GM12878 (cell line): ENCODE results near the gene ITGBL1. TPM values are rescaled to one million over a fixed set of nuclear protein-coding genes. Genes with fewer than 3 reads are reported as not detected.

ENCODE experiments used
- ATAC-seq: fragments of 200-7000 bp; cut with Tn5 transposase; 3 replicates; pipeline ENCODE4 v1.9.1; 2020; ENCODE audit warnings: mild to moderate bottlenecking, moderate library complexity
- BruUV-seq: library from RNA; stranded (reverse); fragments of 400-500 nt; replicated peaks from 2 replicates; lab custom pipeline; 2021; lab: Mats Ljungman, UMichigan
- CTCF ChIA-PET: fragments of 300-600 bp; sonication (Branson Sonifier 250); formaldehyde crosslinking; extraction: SDS; loops from one replicate; lab custom pipeline; 2021; ENCODE audit warnings: inconsistent platforms; lab: Yijun Ruan, JAX
- POLR2A ChIA-PET: fragments of 350-600 bp; formaldehyde crosslinking; extraction: SDS; loops from one replicate; lab custom pipeline; 2021; ENCODE audit warnings: inconsistent platforms; lab: Charles Lee
- RAD21 ChIA-PET: fragments of 300-600 bp; sonication (Branson Sonifier 250); formaldehyde crosslinking; loops from one replicate; lab custom pipeline; 2023; ENCODE audit warnings: antibody characterized with exemption; ENCODE audit not compliant: unreplicated experiment; lab: Charles Lee
- SMC1A ChIA-PET: fragments of 300-600 bp; sonication (Branson Sonifier 250); formaldehyde crosslinking; loops from one replicate; lab custom pipeline; 2023; ENCODE audit not compliant: unreplicated experiment, uncharacterized antibody; lab: Charles Lee
- DNase-seq: peaks from one replicate; pipeline ENCODE4 v3.0.0-alpha.2; 2011; ENCODE audit warnings: low read depth, low spot score
- FAIRE-seq: peaks from 3 replicates; lab custom pipeline; 2011; peaks lifted over from hg19 to GRCh38; lab: Jason Lieb, UNC
- H2AFZ ChIP-seq: 2 replicates; pipeline ENCODE4 v1.6.0; 2011; ENCODE audit warnings: low read depth, low read length, control low read depth; ENCODE audit not compliant: control insufficient read depth
- H3K27ac ChIP-seq: 2 replicates; pipeline ENCODE4 v1.5.1; 2011; ENCODE audit warnings: control low read depth; ENCODE audit not compliant: control insufficient read depth, insufficient read depth
- H3K27me3 ChIP-seq, 2 experiments: replicated peaks in 1 of 2; 2 replicates each; pipeline versions ENCODE4 v1.6.0 to v1.6.1; 2011; ENCODE audit warnings: low read length in 1 of 2; ENCODE audit not compliant: control insufficient read depth in 2 of 2, insufficient read depth in 2 of 2
- H3K36me3 ChIP-seq, 2 experiments: 2 replicates each; pipeline ENCODE4 v1.5.1; 2011; ENCODE audit warnings: low read length in 1 of 2; ENCODE audit not compliant: control insufficient read depth in 2 of 2, insufficient read depth in 2 of 2
- H3K4me1 ChIP-seq: 2 replicates; pipeline ENCODE4 v1.6.1; 2011; ENCODE audit warnings: mild to moderate bottlenecking, low read length, moderate library complexity, mixed read lengths; ENCODE audit not compliant: control insufficient read depth, insufficient read depth
- H3K4me2 ChIP-seq: 2 replicates; pipeline ENCODE4 v1.6.0; 2011; ENCODE audit warnings: control low read depth; ENCODE audit not compliant: control insufficient read depth, insufficient read depth
- H3K4me3 ChIP-seq: fragments of 200-600 bp; sonication (generic); 2 replicates; pipeline ENCODE4 v1.5.1; 2016
- H3K79me2 ChIP-seq: 2 replicates; pipeline ENCODE4 v1.6.0; 2011; ENCODE audit warnings: low read length; ENCODE audit not compliant: control insufficient read depth, insufficient read depth
- H3K9ac ChIP-seq: 2 replicates; pipeline ENCODE4 v1.8.0; 2011; ENCODE audit warnings: low read length, control low read depth, mixed read lengths; ENCODE audit not compliant: control insufficient read depth, insufficient read depth
- H3K9me3 ChIP-seq: replicated peaks from 3 replicates; pipeline ENCODE4 v1.5.1; 2011; ENCODE audit warnings: mild to moderate bottlenecking, low read length; ENCODE audit not compliant: control insufficient read depth, insufficient read depth
- H4K20me1 ChIP-seq: 2 replicates; pipeline ENCODE4 v1.6.0; 2011; ENCODE audit not compliant: control insufficient read depth, insufficient read depth
- BHLHE40 ChIP-seq, 2 experiments: fragments of 450-650 bp in 1 of 2; IDR thresholded peaks; 2 replicates each; pipeline ENCODE4 v1.6.1; 2011 to 2017; ENCODE audit warnings: low read depth in 2 of 2, borderline replicate concordance in 1 of 2, improper control_type of control experiment in 1 of 2, low read length in 1 of 2, mild to moderate bottlenecking in 1 of 2
- BMI1 ChIP-seq: fragments of 450-650 bp; IDR thresholded peaks from 2 replicates; pipeline ENCODE4 v1.6.1; 2016; ENCODE audit warnings: mild to moderate bottlenecking, moderate library complexity, borderline replicate concordance
- CBX5 ChIP-seq: sonication (generic); IDR thresholded peaks from 2 replicates; pipeline ENCODE4 v1.6.1; 2016; ENCODE audit warnings: low read depth, moderate library complexity, mild to moderate bottlenecking, inconsistent platforms
- CHD2 ChIP-seq: IDR thresholded peaks from 2 replicates; pipeline ENCODE4 v1.6.1; 2011; ENCODE audit warnings: low read depth, low read length, improper control_type of control experiment, borderline replicate concordance
- MYC ChIP-seq: IDR thresholded peaks from 2 replicates; pipeline ENCODE4 v1.6.1; 2011; ENCODE audit warnings: mild to moderate bottlenecking, low read length, moderate library complexity, inconsistent platforms; ENCODE audit not compliant: insufficient read depth, insufficient replicate concordance, insufficient read length, severe bottlenecking
- PAX8 ChIP-seq: fragments of 450-650 bp; IDR thresholded peaks from 2 replicates; pipeline ENCODE4 v1.6.1; 2017; ENCODE audit warnings: mild to moderate bottlenecking, moderate library complexity
- RBBP5 ChIP-seq: fragments of 200-600 bp; sonication (generic); conservative IDR thresholded peaks from 2 replicates; pipeline ENCODE4 v1.6.1; 2016
- SMAD1 ChIP-seq: fragments of 450-650 bp; IDR thresholded peaks from 2 replicates; pipeline ENCODE4 v1.6.1; 2018; ENCODE audit warnings: mild to moderate bottlenecking, low read depth; ENCODE audit not compliant: partially characterized antibody
- SMAD5 ChIP-seq: IDR thresholded peaks from 2 replicates; pipeline ENCODE4 v1.6.1; 2016; ENCODE audit warnings: antibody characterized with exemption, low read depth
- WGBS: methylation state at CpG from one replicate; pipeline ENCODE4 v1.1.6; 2016; ENCODE audit warnings: low lambda C conversion rate; ENCODE audit not compliant: insufficient replicate concordance, insufficient coverage; ENCODE audit errors: missing lambda C conversion rate; 5-methylcytosine and 5-hydroxymethylcytosine counted together
- in situ Hi-C: fragments of 300-500 bp; cut with MboI; formaldehyde crosslinking; loops from 9 replicates; pipeline ENCODE4 v1.14.3; 2018; ENCODE audit warnings: mixed read lengths
- intact Hi-C: fragments of 100-400 bp; cut with micrococcal nuclease; formaldehyde crosslinking; loops from one replicate; pipeline ENCODE4 v1.14.2; 2022; ENCODE audit not compliant: unreplicated experiment
- polyA plus RNA-seq, 11 experiments: library from polyadenylated mRNA; depleted of rRNA in 4 of 11; unstranded in 6 of 11; stranded (reverse) in 5 of 11; fragments of >200 nt; fragmentation: Nextera tagmentation in 4 of 11; fragmentation: Illumina TruSeq in 1 of 11; extraction: Ambion mirVana in 4 of 11; extraction: Trizol in 1 of 11; gene quantifications; 1 replicate in 1 of 11; 2 replicates in 10 of 11; pipeline versions ENCODE4 v1.2.1 to v1.2.3, GENCODE V29; 2011 to 2016; ENCODE audit warnings: inconsistent platforms in 2 of 11, missing spikeins in 2 of 11, low read depth in 1 of 11
- total RNA-seq, 4 experiments: library from RNA; depleted of rRNA in 3 of 4; stranded (reverse); fragments of >200 nt in 3 of 4; fragmentation: Illumina TruSeq in 1 of 4; extraction: Trizol in 1 of 4; gene quantifications; 2 replicates each; pipeline versions ENCODE4 v1.2.1 to v1.2.3, GENCODE V29; 2013 to 2021

ITGBL1 gene
- total and polyA plus RNA-seq, 10 of the 15 experiments (the other 5 are each of a cell fraction or from before 2014, with no cell fraction given) = 0.17 to 2.8 (median 0.28) TPM; not detected in 3

DNA sequence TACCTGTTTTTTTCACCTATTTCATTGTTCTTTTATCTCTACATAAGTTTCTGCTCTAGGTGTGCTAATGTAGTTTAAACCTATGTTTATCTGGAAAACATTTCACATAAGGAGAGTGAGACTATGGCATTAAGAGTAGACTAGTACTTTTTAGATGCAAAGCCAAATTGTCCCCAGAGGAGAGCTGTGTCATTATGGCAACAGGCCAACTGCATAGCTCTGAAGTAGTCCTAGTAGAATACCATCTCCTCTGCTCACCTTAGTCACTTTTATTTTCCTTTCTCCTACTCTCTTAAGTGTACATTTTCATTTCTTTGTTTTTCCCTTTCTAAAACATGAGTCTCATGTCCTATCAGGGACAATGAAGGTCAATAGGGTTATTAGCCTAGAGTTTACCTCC lies 123.1 kb downstream of the ITGBL1 start:
- ChIA-PET POLR2A (no interaction called here), SMC1A (no interaction called here), RAD21 (no interaction called here), CTCF (no interaction called here)
- H3K9me3 ChIP-seq = no peaks in the 10 kb centered on the region
- intact Hi-C loops (no loop called here), in situ Hi-C loops (no loop called here)
- no peaks in the 10 kb centered on the region; a peak in 1 of 4 replicates for H3K27me3 ChIP-seq
- no peak overlapping the region for H3K9ac ChIP-seq
- H3K4me2 ChIP-seq = no peak overlapping the region
- TF ChIP-seq SMAD1 (no peak), MYC (no peak), BHLHE40 (IDR thresholded peaks at IDR 0.05; ENCODE audit: borderline replicate concordance in 1 of 2, low read depth in 2 of 2, low read length in 1 of 2) (no peak), BMI1 (no peak)
- FAIRE-seq (no peak), DNase-seq (no peak), ATAC-seq (no peak)
- no peaks in the 10 kb centered on the region for H3K4me1 ChIP-seq
- H2AFZ ChIP-seq = no peak overlapping the region
- no peaks in the 10 kb centered on the region for H3K79me2 ChIP-seq
- BruUV-seq = no TSS peak
- H3K27ac ChIP-seq = no peak overlapping the region
- H4K20me1 ChIP-seq = no peaks in the 10 kb centered on the region
- no peak overlapping the region for H3K4me3 ChIP-seq
- no peaks in the 10 kb centered on the region for H3K36me3 ChIP-seq

DNA sequence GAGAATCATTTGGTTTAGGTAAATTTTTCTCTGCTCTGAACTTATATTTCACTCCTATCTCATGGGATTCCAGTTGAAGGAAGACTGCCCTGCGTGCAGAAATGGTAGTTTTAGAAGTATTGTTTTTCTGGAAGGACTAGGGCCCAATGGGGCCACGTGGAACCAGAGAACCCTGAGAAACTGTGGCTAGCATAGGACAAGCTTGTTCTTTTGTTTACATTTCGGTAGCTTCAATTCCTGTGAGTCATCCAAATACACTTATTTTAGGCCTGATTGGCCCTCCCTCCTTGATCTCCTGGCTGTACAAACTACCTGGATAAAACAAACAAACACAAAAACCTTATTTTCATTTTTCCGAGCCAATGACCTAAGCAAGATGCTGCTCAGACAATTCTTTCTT lies 124.0 kb downstream of the ITGBL1 start:
- H3K4me3 ChIP-seq = no peak overlapping the region
- ChIA-PET SMC1A (no interaction called here), CTCF (interaction anchor here (0.6 to 0.7 kb wide), 2 partner anchors 80 to 427 kb away, joined by 3 read pairs; no protein-coding TSS in a partner anchor), POLR2A (no interaction called here), RAD21 (no interaction called here)
- no peak for TF ChIP-seq RBBP5
- no peak for TF ChIP-seq CHD2
- TF ChIP-seq CBX5 = no peak
- no peak for TF ChIP-seq PAX8
- no peak for TF ChIP-seq SMAD5
- no peak overlapping the region for H3K27ac ChIP-seq
- no peak for DNase-seq
- H4K20me1 ChIP-seq = no peaks in the 10 kb centered on the region
- no peaks in the 10 kb centered on the region for H3K36me3 ChIP-seq
- no peak for ATAC-seq
- WGBS = 9% methylated on average over 4 of the region's 4 CpGs
- FAIRE-seq = no peak
- BruUV-seq = no TSS peak
- H3K9me3 ChIP-seq = no peaks in the 10 kb centered on the region
- no peaks in the 10 kb centered on the region; a peak in 1 of 4 replicates for H3K27me3 ChIP-seq
- no peak overlapping the region for H2AFZ ChIP-seq
- in situ Hi-C loops = no loop called here
- no peaks in the 10 kb centered on the region for H3K79me2 ChIP-seq
- intact Hi-C loops = no loop called here
- H3K9ac ChIP-seq = no peak overlapping the region
- H3K4me2 ChIP-seq = no peak overlapping the region
- no peaks in the 10 kb centered on the region for H3K4me1 ChIP-seq
